ENCODE data around the gene CGB1. TPM values are rescaled to one million over a fixed set of nuclear protein-coding genes. Genes with fewer than 3 reads are reported as not detected.
A peak's percentile ranks its signal among the peaks of the same experiment; 100 is the strongest.
"Not testable (repeated sequence)": the region's sequence is repeated elsewhere in the genome, so short reads cannot be mapped to it uniquely, and the experiment has no call there.

The CGB1 gene
- not detected for total RNA-seq

GRCh38 chr19:49036815-49037214 lies at the start of gene CGB1:
TSS of gene CGB1 (minus strand) at chr19:49036895. CDS start at chr19:49036711, 184 bp downstream.
- not testable (repeated sequence) for ATAC-seq (ENCODE audit: low FRiP score); DNase-seq (ENCODE audit: low spot score)

DNA sequence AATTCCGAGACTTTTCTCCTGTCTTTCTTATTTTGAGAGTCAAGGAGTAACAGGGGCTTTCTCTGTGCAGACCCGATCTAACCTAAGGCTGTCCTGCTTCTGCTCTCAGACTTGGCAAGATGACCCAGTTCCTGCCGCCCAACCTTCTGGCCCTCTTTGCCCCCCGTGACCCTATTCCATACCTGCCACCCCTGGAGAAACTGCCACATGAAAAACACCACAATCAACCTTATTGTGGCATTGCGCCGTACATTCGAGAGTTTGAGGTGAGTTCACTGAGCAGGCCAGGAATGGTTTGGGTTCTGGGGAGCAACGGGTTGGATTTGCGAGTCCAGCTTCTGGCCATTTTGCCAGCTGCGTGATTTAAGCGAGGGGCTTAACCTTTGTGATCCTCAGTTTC lies 49.6 kb upstream of the CGB1 start:
- DNase-seq (ENCODE audit: low spot score) (no peak), ATAC-seq (ENCODE audit: low FRiP score) (no peak)
- TF ChIP-seq, protein P1, sequence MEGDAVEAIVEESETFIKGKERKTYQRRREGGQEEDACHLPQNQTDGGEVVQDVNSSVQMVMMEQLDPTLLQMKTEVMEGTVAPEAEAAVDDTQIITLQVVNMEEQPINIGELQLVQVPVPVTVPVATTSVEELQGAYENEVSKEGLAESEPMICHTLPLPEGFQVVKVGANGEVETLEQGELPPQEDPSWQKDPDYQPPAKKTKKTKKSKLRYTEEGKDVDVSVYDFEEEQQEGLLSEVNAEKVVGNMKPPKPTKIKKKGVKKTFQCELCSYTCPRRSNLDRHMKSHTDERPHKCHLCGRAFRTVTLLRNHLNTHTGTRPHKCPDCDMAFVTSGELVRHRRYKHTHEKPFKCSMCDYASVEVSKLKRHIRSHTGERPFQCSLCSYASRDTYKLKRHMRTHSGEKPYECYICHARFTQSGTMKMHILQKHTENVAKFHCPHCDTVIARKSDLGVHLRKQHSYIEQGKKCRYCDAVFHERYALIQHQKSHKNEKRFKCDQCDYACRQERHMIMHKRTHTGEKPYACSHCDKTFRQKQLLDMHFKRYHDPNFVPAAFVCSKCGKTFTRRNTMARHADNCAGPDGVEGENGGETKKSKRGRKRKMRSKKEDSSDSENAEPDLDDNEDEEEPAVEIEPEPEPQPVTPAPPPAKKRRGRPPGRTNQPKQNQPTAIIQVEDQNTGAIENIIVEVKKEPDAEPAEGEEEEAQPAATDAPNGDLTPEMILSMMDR (IDR thresholded peaks at IDR 0.05): no peak

- TF ChIP-seq, protein P1 (IDR thresholded peaks at IDR 0.05): no peak
- DNase-seq (ENCODE audit: low spot score): no peak
- no peak for ATAC-seq (ENCODE audit: low FRiP score)
These were observed 49.2 kb upstream of the CGB1 start for GRCh38 chr19:49085868-49086232.

GRCh38 chr19:49085020-49085867 lies 48.5 kb upstream of the CGB1 start, which contains the start of gene SNRNP70:
TSS of gene SNRNP70 (plus strand) at chr19:49085451. CDS start at chr19:49086415, 964 bp downstream.
- peak; percentile 93 for DNase-seq (ENCODE audit: low spot score)
- TF ChIP-seq, protein P1 (IDR thresholded peaks at IDR 0.05): no peak
- peak; percentile 99 for ATAC-seq (ENCODE audit: low FRiP score)

DNA sequence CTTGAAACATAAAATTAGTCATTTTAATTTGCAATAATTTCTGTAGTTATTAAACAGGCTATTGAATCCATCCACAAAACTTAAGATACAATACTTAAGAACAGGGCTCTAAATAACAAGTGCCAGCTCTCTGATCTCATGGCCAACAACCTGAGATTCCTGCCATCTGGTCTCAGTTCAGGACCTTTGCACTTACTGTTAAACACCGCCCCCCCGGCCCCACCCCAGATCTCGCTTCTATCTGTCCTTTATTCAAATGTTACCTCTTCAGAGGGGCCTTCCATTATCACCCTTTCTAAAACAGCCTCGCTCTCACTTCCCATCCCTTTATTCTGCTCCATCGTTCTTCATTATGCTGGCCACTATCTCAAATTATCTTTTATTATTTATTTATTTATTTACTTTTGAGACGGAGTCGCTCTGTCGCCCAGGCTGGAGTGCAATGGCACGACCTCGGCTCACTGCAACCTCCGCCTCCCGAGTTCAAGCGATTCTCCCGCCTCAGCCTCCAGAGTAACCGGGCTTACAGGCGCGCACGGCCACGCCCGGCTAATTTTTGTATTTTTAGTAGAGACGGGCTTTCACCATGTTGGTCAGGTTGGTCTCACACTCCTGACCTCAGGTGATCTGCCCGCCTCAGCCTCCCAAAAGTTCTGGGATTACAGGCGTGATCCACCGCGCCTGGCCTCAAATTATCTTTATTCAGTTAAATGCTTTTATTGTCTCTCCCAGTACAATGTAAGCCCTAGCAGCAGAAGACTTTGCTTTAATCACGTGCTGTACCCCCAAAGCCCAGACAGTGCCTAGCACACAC lies 47.7 kb upstream of the CGB1 start:
- DNase-seq (ENCODE audit: low spot score) (no peak), ATAC-seq (ENCODE audit: low FRiP score) (no peak)
- TF ChIP-seq, protein P1 (IDR thresholded peaks at IDR 0.05): no peak

- TF ChIP-seq, protein P1 (IDR thresholded peaks at IDR 0.05): no peak
- ATAC-seq (ENCODE audit: low FRiP score) (no peak), DNase-seq (ENCODE audit: low spot score) (no peak)
These were observed 44.6 kb upstream of the CGB1 start for GRCh38 chr19:49081273-49081672.

- ATAC-seq (ENCODE audit: low FRiP score) (no peak), DNase-seq (ENCODE audit: low spot score) (no peak)
- TF ChIP-seq, protein P1 (IDR thresholded peaks at IDR 0.05): no peak
These were observed 43.7 kb upstream of the CGB1 start for GRCh38 chr19:49080392-49080791.

All from omental fat pad (tissue), 4 donors.